HG03469 (cell line): ENCODE measurements around the gene BLOC1S4.
"Not testable (repeated sequence)": the region's sequence is repeated elsewhere in the genome, so short reads cannot be mapped to it uniquely, and the experiment has no call there.

Experiments
- ATAC-seq: cut with Tn5 transposase; IDR thresholded peaks from one replicate; pipeline ENCODE4 v1.9.1; 2021; ENCODE audit warnings: mild to moderate bottlenecking, moderate library complexity, moderate number of reproducible peaks; ENCODE audit not compliant: unreplicated experiment

BLOC1S4 gene

DNA sequence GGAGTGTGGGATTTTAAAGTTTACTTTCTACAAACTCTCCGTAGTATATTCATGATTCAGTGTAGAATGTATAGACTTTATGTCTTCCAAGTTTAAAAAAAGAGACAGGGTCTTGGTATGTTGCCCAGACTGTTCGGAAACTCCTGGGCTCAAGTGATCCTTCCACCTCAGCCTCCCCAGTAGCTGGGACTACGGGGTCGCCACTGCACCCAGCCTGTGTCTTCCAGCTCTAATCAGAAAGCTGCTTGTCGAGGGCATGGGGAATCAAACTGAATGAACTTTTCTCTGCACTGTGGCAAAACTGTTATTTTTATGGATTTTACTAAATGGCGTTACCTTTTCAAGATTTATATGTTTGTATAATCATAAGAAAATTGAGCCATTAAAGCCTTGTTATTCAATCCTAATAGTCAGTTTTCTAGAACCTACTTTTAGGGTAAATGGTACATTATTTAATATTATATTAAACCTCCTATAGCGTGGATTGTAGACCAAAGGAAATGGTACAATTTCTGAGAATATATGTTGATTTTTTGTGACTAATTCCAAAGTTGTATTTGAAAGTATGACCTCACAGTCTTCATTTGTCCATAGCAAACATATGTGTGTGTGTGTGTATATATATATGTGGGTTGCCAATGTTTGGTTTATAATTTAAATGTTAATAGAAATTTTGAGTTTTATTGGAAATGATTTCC lies 1.1 kb downstream of the BLOC1S4 start:
- no peak for ATAC-seq

DNA sequence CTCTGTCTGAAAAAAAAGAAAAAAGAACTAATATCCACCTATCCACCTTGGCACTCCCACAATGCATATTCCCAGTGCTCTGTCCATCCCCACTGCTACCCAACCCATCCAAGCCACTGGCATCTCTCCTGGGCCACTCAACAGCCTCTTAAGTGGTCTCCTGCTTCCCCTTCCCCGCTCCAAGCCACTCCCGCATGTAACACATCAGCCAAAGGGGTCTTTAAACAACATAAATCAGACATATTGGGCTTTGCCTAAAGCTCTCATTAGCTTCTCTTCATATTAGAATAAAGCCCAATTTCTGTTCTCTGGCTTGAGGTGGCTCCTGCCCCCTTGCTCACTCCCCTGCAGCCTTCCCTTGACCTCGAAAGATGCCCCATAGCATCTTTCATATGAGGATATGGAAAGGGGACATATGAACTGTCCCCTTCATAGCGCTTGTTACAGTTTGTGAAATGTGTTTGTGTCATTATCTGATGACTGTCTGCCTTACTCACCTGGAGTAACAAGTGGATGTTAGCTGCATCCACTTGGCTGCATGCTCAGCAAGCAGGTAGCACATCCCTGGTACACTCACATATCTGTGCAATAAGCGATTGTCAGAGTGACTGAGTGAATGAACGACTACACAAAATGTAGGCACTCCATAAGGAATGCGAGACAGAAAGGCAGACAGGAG lies 3.1 kb downstream of the BLOC1S4 start:
- no peak for ATAC-seq

- ATAC-seq = no peak
Observed at GRCh38 chr4:6719611-6720179, 3.7 kb downstream of the BLOC1S4 start.

GRCh38 chr4:6720202-6720699 lies 4.3 kb downstream of the BLOC1S4 start:
- no peak for ATAC-seq

DNA sequence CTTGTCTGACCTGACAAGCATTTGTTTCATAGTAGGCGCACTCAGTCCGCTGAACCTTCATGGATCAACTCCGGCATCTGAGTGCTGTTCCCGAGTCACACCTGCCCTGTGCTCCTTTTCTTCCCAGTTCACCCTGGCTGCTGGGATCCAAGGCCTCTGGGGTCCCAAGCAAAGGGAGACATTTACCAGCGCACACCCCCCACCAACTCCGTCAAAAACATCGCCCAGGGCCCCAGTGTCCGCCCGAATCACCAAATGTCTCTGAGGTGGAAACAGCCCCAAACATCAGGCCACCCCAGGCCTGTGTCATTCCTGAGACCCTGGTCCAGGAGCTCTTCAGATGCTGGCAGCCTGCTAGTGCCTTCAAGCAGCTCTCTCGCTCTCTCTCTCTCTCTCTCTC lies 5.1 kb downstream of the BLOC1S4 start:
- no peak for ATAC-seq

GRCh38 chr4:6722891-6723290 lies 6.9 kb downstream of the BLOC1S4 start:
- no peak for ATAC-seq

- ATAC-seq = no peak
Observed at GRCh38 chr4:6723851-6724250, 7.9 kb downstream of the BLOC1S4 start.

DNA sequence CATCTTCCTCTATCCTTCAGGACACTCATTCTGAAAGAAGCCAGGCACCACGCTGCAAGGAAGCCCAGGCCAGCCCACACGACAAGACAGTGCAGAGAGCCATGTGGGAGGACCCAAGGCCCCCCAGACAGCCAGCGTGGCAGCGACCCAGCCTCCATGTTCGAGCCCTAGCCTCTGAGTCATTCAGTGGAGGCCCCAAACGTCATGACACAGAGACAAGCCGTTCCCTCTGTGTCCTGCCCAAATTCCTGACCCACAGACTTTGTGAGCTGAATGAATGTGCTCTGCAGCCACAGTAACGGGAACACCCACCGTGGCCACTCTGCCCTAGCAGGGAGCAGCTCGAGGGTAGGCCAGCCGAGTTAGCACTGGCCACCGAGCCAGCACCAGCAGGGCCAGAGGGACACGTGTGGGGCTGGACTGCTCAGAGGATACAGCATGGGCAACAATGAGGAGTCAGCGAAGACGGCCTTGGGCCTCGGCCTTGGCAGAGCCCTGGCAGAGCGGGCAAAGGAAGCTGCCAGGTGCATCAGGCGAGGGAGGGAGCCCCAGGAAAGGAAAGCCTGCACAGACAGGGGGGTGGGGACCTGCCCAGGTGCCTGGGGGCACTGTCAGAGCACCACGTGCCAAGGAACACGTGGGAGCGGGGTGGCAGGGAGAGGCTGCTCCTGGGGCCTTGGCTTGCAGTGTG lies 8.6 kb downstream of the BLOC1S4 start:
- ATAC-seq = no peak

- ATAC-seq = not testable (repeated sequence)
Observed at GRCh38 chr4:6725427-6725961, 9.5 kb downstream of the BLOC1S4 start.

- no peak for ATAC-seq
Observed at GRCh38 chr4:6727081-6727942, 11.3 kb downstream of the BLOC1S4 start.

- ATAC-seq = no peak
Observed at GRCh38 chr4:6727943-6728250, 11.9 kb downstream of the BLOC1S4 start.

- no peak for ATAC-seq
Observed at GRCh38 chr4:6728320-6729029, 12.5 kb downstream of the BLOC1S4 start.

DNA sequence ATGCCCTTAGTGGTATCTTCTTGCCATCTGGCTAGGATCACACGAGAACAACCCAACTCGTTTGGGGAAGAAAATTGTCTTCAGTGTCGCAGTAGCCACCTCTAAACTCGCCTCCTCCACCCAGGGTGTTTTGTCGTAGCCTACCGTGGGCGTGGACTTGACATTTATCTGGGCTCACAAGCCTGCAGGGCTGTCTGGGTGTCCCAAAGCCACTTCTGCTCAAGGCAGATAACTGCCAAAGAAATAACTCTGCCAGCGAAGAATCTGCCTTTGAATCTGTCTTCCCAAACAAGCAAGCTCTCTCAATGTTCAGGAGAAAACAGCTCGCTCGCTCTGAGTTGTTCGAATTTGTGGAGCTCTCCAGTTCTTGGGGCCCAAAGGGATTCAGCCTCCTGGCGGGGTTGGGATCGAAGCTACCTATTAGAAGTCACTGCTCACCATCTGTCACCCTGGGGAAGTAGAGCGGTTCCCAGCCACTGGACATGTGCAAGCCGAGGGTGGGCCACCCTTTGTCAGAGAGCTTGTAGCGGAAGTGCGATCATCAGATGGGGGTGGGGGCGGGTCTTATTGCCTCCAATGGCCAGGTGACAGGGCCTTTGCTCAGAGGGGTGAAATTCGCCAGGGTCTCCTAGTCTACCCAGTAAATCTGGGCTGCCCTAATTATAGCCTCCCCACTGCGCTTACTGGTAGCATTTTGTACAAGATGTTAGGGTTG lies 14.8 kb downstream of the BLOC1S4 start:
- ATAC-seq = no peak

DNA sequence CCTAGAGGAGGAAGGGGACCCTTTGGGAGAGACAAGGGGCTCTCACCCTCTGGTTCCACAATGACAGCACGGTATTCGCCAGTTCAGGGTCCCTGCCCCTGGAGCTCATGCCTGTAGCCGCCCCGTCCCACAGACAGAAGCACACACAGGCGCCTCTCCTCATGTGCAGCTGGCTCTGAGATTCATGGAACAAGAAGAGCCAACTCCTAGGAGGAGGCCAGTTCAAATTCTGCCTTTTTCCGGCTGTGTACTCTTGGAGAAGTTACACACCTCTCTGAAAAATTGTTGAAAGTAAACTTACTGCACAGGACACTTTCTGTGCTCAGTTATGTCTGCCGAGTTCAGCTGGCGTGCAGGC lies 15.3 kb downstream of the BLOC1S4 start:
- ATAC-seq = no peak

DNA sequence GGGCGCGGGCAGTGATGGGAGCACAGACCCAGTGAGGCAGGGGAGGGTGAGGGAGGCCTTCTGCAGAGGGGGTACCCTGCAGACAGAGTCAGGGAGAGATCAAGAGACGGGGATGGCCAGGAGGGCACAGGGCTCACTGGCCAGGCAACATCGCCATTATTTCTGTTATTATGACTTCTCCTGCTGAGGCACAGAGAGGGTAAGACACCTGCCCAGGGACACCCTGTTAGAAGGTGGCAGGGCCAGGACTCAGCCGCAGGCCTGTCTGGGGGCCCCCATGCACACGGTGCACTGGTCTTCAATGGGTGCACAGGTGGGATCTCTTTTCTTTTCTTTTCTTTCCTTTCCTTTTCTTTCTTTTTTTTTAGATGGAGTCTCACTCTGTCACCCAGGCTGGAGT lies 15.8 kb downstream of the BLOC1S4 start:
- ATAC-seq = no peak

- ATAC-seq = no peak
Observed at GRCh38 chr4:6732441-6733357, 16.7 kb downstream of the BLOC1S4 start.

GRCh38 chr4:6733358-6734164 lies 17.6 kb downstream of the BLOC1S4 start:
- ATAC-seq = no peak
